Uterus (tissue), 4 donors: Measurements from ENCODE around the gene TTC16. TPM values are rescaled to one million over a fixed set of nuclear protein-coding genes. Genes with fewer than 3 reads are reported as not detected.
A peak's percentile ranks its signal among the peaks of the same experiment; 100 is the strongest.
"Not testable (repeated sequence)": the region's sequence is repeated elsewhere in the genome, so short reads cannot be mapped to it uniquely, and the experiment has no call there.

Experiments
- DNase-seq, 2 donors: peaks; one replicate each; pipeline ENCODE4 v3.0.0-alpha.2; 2019 to 2020
- H3K27ac ChIP-seq, 2 donors: fragments of 200-600 bp; sonication (generic); 1 replicate in 1 of 2; 2 replicates in 1 of 2; pipeline ENCODE4 v1.5.1; 2016 to 2018
- H3K27me3 ChIP-seq, 2 donors: fragments of 200-600 bp; sonication (generic); one replicate each; pipeline ENCODE4 v1.5.1; 2018 to 2019; ENCODE audit warnings: control low read depth in 1 of 2
- H3K36me3 ChIP-seq, 2 donors: fragments of 200-600 bp; sonication (generic); one replicate each; pipeline ENCODE4 v1.5.1; 2019; ENCODE audit warnings: control low read depth in 1 of 2
- H3K4me1 ChIP-seq, 2 donors: fragments of 200-600 bp; sonication (generic); one replicate each; pipeline ENCODE4 v1.5.1; 2018 to 2019; ENCODE audit warnings: control low read depth in 1 of 2
- H3K4me3 ChIP-seq, 2 donors: fragments of 200-600 bp; sonication (generic); 1 replicate in 1 of 2; 2 replicates in 1 of 2; pipeline ENCODE4 v1.5.1; 2018 to 2019; ENCODE audit warnings: mild to moderate bottlenecking in 1 of 2
- H3K9me3 ChIP-seq, 2 donors: fragments of 200-600 bp; sonication (generic); one replicate each; pipeline ENCODE4 v1.5.1; 2019; ENCODE audit warnings: control low read depth in 1 of 2
- CTCF ChIP-seq, 4 experiments: fragments of 200-600 bp in 2 of 4; fragments of 450-650 bp in 2 of 4; sonication (generic) in 2 of 4; IDR thresholded peaks; one replicate each; pipeline ENCODE4 v1.5.1; 2016 to 2019; ENCODE audit warnings: antibody characterized with exemption in 4 of 4, mild to moderate bottlenecking in 2 of 4, moderate library complexity in 1 of 4
- POLR2A ChIP-seq, 2 donors: fragments of 450-650 bp; IDR thresholded peaks; one replicate each; pipeline ENCODE4 v1.6.1; 2016; ENCODE audit warnings: antibody characterized with exemption in 2 of 2, mild to moderate bottlenecking in 1 of 2, moderate library complexity in 1 of 2
- intact Hi-C: fragments of 100-400 bp; cut with DNase I; formaldehyde crosslinking; loops from one replicate; pipeline ENCODE4 v1.15.1; 2023; ENCODE audit warnings: low total_unique reads
- total RNA-seq, 4 donors: library from RNA; depleted of rRNA in 3 of 4; stranded (reverse); fragments of >200 nt in 3 of 4; gene quantifications; one replicate each; pipeline versions ENCODE4 v1.1.0 to v1.2.4, GENCODE V29; 2014 to 2023
- donor health status: DM: yes; HTN: yes; CAD: no.

The TTC16 gene
- total RNA-seq, 4 donors from 2014 or later: 0.48 to 12.6 (median 0.67) TPM; not detected in 1

GRCh38 chr9:127779136-127779981 lies 63.5 kb downstream of the TTC16 start:
- Histone ChIP-seq H3K36me3 (no peaks in the 10 kb centered on the region), H3K4me1 (no peaks in the 10 kb centered on the region), H3K27me3 (no peaks in the 10 kb centered on the region), H3K27ac (peak overlapping the region; percentile 55 to 60), H3K4me3 (no peak overlapping the region), H3K9me3 (no peaks in the 10 kb centered on the region)
- intact Hi-C loops: no loop called here
- no peak for DNase-seq
- TF ChIP-seq CTCF (IDR thresholded peaks at IDR 0.05) (no peak), POLR2A (IDR thresholded peaks at IDR 0.05) (no peak)

GRCh38 chr9:127780126-127780885 lies 64.4 kb downstream of the TTC16 start:
- H3K27ac ChIP-seq: no peak overlapping the region
- no peaks in the 10 kb centered on the region for H3K27me3 ChIP-seq
- H3K36me3 ChIP-seq: no peaks in the 10 kb centered on the region
- intact Hi-C loops: no loop called here
- DNase-seq: no peak
- no peaks in the 10 kb centered on the region for H3K4me1 ChIP-seq
- no peak overlapping the region for H3K4me3 ChIP-seq
- TF ChIP-seq CTCF (IDR thresholded peaks at IDR 0.05): no peak
- no peak for TF ChIP-seq POLR2A (IDR thresholded peaks at IDR 0.05)
- no peaks in the 10 kb centered on the region for H3K9me3 ChIP-seq

- H3K4me1 ChIP-seq, H3K27ac ChIP-seq, H3K9me3 ChIP-seq, DNase-seq, H3K4me3 ChIP-seq, H3K36me3 ChIP-seq, H3K27me3 ChIP-seq, intact Hi-C loops: not testable (repeated sequence)
Observed at GRCh38 chr9:127780909-127781308, 65.0 kb downstream of the TTC16 start.

Other genes with a start within 250 kb of the TTC16 start
- 100 to 1,000 TPM in 2 of 4 donors, 10 to 100 TPM in 2; 46.6 to 147 (median 99.5) TPM for gene STXBP1, start 103.8 kb upstream of the TTC16 start, total RNA-seq
- gene CFAP157, start 9.1 kb upstream of the TTC16 start, total RNA-seq: 1 to 10 TPM in 3 of 4 donors, not detected in 1; 2.1 to 5.4 (median 4.4) TPM
- gene PTRH1, start 416 bp upstream of the TTC16 start, total RNA-seq: 10 to 100 TPM in 2 of 4 donors, 1 to 10 TPM in 2; 3.8 to 18.4 (median 10.4) TPM
- gene TOR2A, start 19.2 kb downstream of the TTC16 start, total RNA-seq: 10 to 100 TPM in 2 of 4 donors, 1 to 10 TPM in 2; 2.0 to 73.8 (median 7.0) TPM
- gene SH2D3C, start 62.6 kb downstream of the TTC16 start, total RNA-seq: 10 to 100 TPM in 3 of 4 donors, 1 to 10 TPM in 1; 3.6 to 38.1 (median 19.8) TPM
- gene CDK9, start 70.0 kb downstream of the TTC16 start, total RNA-seq: 100 to 1,000 TPM in 1 of 4 donors, 10 to 100 TPM in 3; 30.0 to 175 (median 77.4) TPM
- gene FPGS, start 86.8 kb downstream of the TTC16 start, total RNA-seq: 100 to 1,000 TPM in 1 of 4 donors, 10 to 100 TPM in 3; 11.5 to 128 (median 46.6) TPM
- gene ENG, start 138.6 kb downstream of the TTC16 start, total RNA-seq: 100 to 1,000 TPM in 1 of 4 donors, 10 to 100 TPM in 3; 14.0 to 256 (median 50.3) TPM
- gene AK1, start 161.6 kb downstream of the TTC16 start, total RNA-seq: 10 to 100 TPM in 2 of 4 donors, 1 to 10 TPM in 2; 6.1 to 54.3 (median 15.7) TPM
- 100 to 1,000 TPM in 3 of 4 donors, 10 to 100 TPM in 1; 37.7 to 133 (median 111) TPM for gene ST6GALNAC6, start 183.5 kb downstream of the TTC16 start, total RNA-seq
- 10 to 100 TPM in 3 of 4 donors, under 1 TPM in 1; 0.59 to 41.7 (median 20.7) TPM for gene ST6GALNAC4, start 201.0 kb downstream of the TTC16 start, total RNA-seq
- gene PIP5KL1, start 214.7 kb downstream of the TTC16 start, total RNA-seq: 10 to 100 TPM in 1 of 4 donors, 1 to 10 TPM in 2, not detected in 1; 2.9 to 11.3 (median 3.2) TPM
- gene DPM2, start 221.8 kb downstream of the TTC16 start, total RNA-seq: 10 to 100 TPM in 3 of 4 donors, 1 to 10 TPM in 1; 6.7 to 33.1 (median 15.9) TPM